GM23338 (cell line): ENCODE results near the gene MED9. TPM values are rescaled to one million over a fixed set of nuclear protein-coding genes. Genes with fewer than 3 reads are reported as not detected.

Source experiments
- ATAC-seq: fragments of 200-7000 bp; cut with Tn5 transposase; 3 replicates; pipeline ENCODE4 v1.9.1; 2020
- DNase-seq: peaks from one replicate; pipeline ENCODE4 v3.0.0-alpha.2; 2015; ENCODE audit warnings: low spot score
- H2AFZ ChIP-seq: fragments of 200-600 bp; sonication (generic); 2 replicates; pipeline ENCODE4 v1.8.0; 2016; ENCODE audit warnings: antibody characterized with exemption, mild to moderate bottlenecking, moderate library complexity
- H3F3A ChIP-seq: fragments of 200-600 bp; sonication (generic); replicated peaks from 2 replicates; pipeline ENCODE4 v1.8.0; 2017; ENCODE audit warnings: antibody characterized with exemption, mixed run types, low read depth
- H3K27ac ChIP-seq: fragments of 200-600 bp; sonication (generic); 2 replicates; pipeline ENCODE4 v1.6.1; 2016; ENCODE audit warnings: low read depth
- H3K27me3 ChIP-seq: fragments of 200-600 bp; sonication (generic); 2 replicates; pipeline ENCODE4 v1.8.0; 2016; ENCODE audit warnings: mild to moderate bottlenecking, mixed run types, moderate library complexity; ENCODE audit not compliant: insufficient read depth
- H3K36me3 ChIP-seq: fragments of 200-600 bp; sonication (generic); 2 replicates; pipeline ENCODE4 v1.8.0; 2016; ENCODE audit warnings: mild to moderate bottlenecking; ENCODE audit not compliant: insufficient read depth
- H3K4me1 ChIP-seq: fragments of 200-600 bp; sonication (generic); 2 replicates; pipeline ENCODE4 v1.8.0; 2016; ENCODE audit warnings: mild to moderate bottlenecking, moderate library complexity; ENCODE audit not compliant: insufficient read depth
- H3K4me2 ChIP-seq: fragments of 200-600 bp; sonication (generic); 2 replicates; pipeline ENCODE4 v1.7.1; 2017; ENCODE audit warnings: mixed run types
- H3K4me3 ChIP-seq: fragments of 200-600 bp; sonication (generic); 2 replicates; pipeline ENCODE4 v1.6.1; 2016; ENCODE audit warnings: mixed run types
- H3K79me2 ChIP-seq: fragments of 200-600 bp; sonication (generic); replicated peaks from 2 replicates; pipeline ENCODE4 v1.8.0; 2017; ENCODE audit warnings: mild to moderate bottlenecking; ENCODE audit not compliant: insufficient read depth
- H3K9me2 ChIP-seq: fragments of 200-600 bp; sonication (generic); 2 replicates; pipeline ENCODE4 v1.8.0; 2017; ENCODE audit not compliant: insufficient read depth
- H4K20me1 ChIP-seq: fragments of 200-600 bp; sonication (generic); replicated peaks from 2 replicates; pipeline ENCODE4 v1.8.0; 2017; ENCODE audit warnings: mild to moderate bottlenecking; ENCODE audit not compliant: insufficient read depth
- H3K27ac Mint-ChIP-seq: 2 replicates; pipeline ENCODE4 v1.8.0; 2020; ENCODE audit warnings: inconsistent platforms, mild to moderate bottlenecking, moderate library complexity, mixed read lengths
- H3K27me3 Mint-ChIP-seq: 3 replicates; pipeline ENCODE4 v1.8.0; 2022; ENCODE audit warnings: low read depth, mild to moderate bottlenecking, moderate library complexity, mixed read lengths, inconsistent platforms; ENCODE audit not compliant: insufficient read depth, poor library complexity
- H3K36me3 Mint-ChIP-seq: 3 replicates; pipeline ENCODE4 v1.8.0; 2021; ENCODE audit warnings: low read depth, mild to moderate bottlenecking, inconsistent platforms, moderate library complexity, mixed read lengths
- H3K4me1 Mint-ChIP-seq: 3 replicates; pipeline ENCODE4 v1.8.0; 2020; ENCODE audit warnings: mild to moderate bottlenecking, inconsistent platforms, mixed read lengths
- H3K4me3 Mint-ChIP-seq: 3 replicates; pipeline ENCODE4 v1.8.0; 2021; ENCODE audit warnings: moderate library complexity, mild to moderate bottlenecking, inconsistent platforms, mixed read lengths
- H3K9me3 Mint-ChIP-seq: 3 replicates; pipeline ENCODE4 v1.8.0; 2020; ENCODE audit warnings: moderate library complexity, mild to moderate bottlenecking, inconsistent platforms, mixed read lengths
- CREB1 ChIP-seq: fragments of 250-450 bp; sonication (Bioruptor Pico); IDR thresholded peaks from 2 replicates; pipeline ENCODE4 v1.5.0; 2020; ENCODE audit warnings: low read depth, mild to moderate bottlenecking, moderate library complexity
- CTCF ChIP-seq, 2 experiments: fragments of 200-600 bp in 1 of 2; sonication (generic) in 1 of 2; conservative IDR thresholded peaks; 2 replicates each; pipeline versions ENCODE4 v1.5.1 to v1.6.1; 2016 to 2017; ENCODE audit warnings: antibody characterized with exemption in 2 of 2, low read depth in 2 of 2, mild to moderate bottlenecking in 2 of 2, moderate library complexity in 1 of 2
- ETS1 ChIP-seq: IDR thresholded peaks from 2 replicates; pipeline ENCODE4 v1.6.1; 2016; ENCODE audit warnings: antibody characterized with exemption
- EZH2 ChIP-seq: fragments of 200-600 bp; sonication (generic); IDR thresholded peaks from one replicate; pipeline ENCODE4 v1.8.0; 2017; ENCODE audit warnings: antibody characterized with exemption, mild to moderate bottlenecking, low read depth; ENCODE audit not compliant: unreplicated experiment
- EZH2phosphoT487 ChIP-seq: fragments of 200-600 bp; sonication (generic); IDR thresholded peaks from one replicate; pipeline ENCODE4 v1.8.1; 2018; ENCODE audit warnings: antibody characterized with exemption; ENCODE audit not compliant: unreplicated experiment
- JUNB ChIP-seq: IDR thresholded peaks from one replicate; pipeline ENCODE4 v1.6.1; 2016; ENCODE audit warnings: antibody characterized with exemption; ENCODE audit not compliant: unreplicated experiment
- NANOG ChIP-seq: IDR thresholded peaks from 2 replicates; pipeline ENCODE4 v1.6.1; 2016; ENCODE audit warnings: antibody characterized with exemption, borderline replicate concordance
- REST ChIP-seq: IDR thresholded peaks from one replicate; pipeline ENCODE4 v1.6.1; 2018; ENCODE audit warnings: antibody characterized with exemption; ENCODE audit not compliant: unreplicated experiment
- STAT1 ChIP-seq: IDR thresholded peaks from one replicate; pipeline ENCODE4 v1.6.1; 2016; ENCODE audit warnings: antibody characterized with exemption; ENCODE audit not compliant: unreplicated experiment
- ZNF114 ChIP-seq: fragments of 250-450 bp; sonication (Bioruptor Pico); IDR thresholded peaks from 2 replicates; pipeline ENCODE4 v1.5.0; 2020; ENCODE audit warnings: mild to moderate bottlenecking, moderate library complexity
- ZNF331 ChIP-seq: fragments of 250-450 bp; sonication (Bioruptor Pico); IDR thresholded peaks from 2 replicates; pipeline ENCODE4 v1.5.0; 2020; ENCODE audit warnings: low read depth, mild to moderate bottlenecking, moderate library complexity
- polyA plus RNA-seq: library from polyadenylated mRNA; unstranded; fragments of >200 nt; fragmentation: Nextera tagmentation; extraction: Ambion mirVana; gene quantifications from 2 replicates; pipeline ENCODE4 v1.2.1, GENCODE V29; 2016
- total RNA-seq: library from RNA; depleted of rRNA; stranded (reverse); fragments of >200 nt; shearing (Covaris generic); gene quantifications from 2 replicates; pipeline ENCODE4 v1.2.3, GENCODE V29; 2014

The MED9 gene
- total and polyA plus RNA-seq, 2 experiments from 2014 or later, result 17.3 to 19.9 TPM

- Histone ChIP-seq H3K4me1 (peaks cover 29% of the 10 kb centered on the region), H3K4me3 (peak overlapping the region; percentile 91), H2AFZ (peak overlapping the region; percentile 96), H3K27me3 (peaks cover 25% of the 10 kb centered on the region), H3K27ac (no peak overlapping the region), H3K4me2 (peak overlapping the region; percentile 74), H3K36me3 (no peaks in the 10 kb centered on the region), H3F3A (peaks cover 3% of the 10 kb centered on the region), H4K20me1 (peaks cover 13% of the 10 kb centered on the region; the same call in 1 of the 2 replicates), H3K9me2 (no peaks in the 10 kb centered on the region), H3K79me2 (no peaks in the 10 kb centered on the region)
- no peak for TF ChIP-seq CTCF (conservative IDR thresholded peaks at IDR 0.05; ENCODE audit: low read depth in 2 of 2)
- no peak for TF ChIP-seq JUNB
- Mint-ChIP-seq H3K36me3 (peaks cover 5% of the 10 kb centered on the region; the same call in 2 of the 3 replicates), H3K4me3 (peak overlapping the region; percentile 51), H3K27ac (no peak overlapping the region), H3K4me1 (peaks cover 29% of the 10 kb centered on the region), H3K9me3 (no peaks in the 10 kb centered on the region; the same call in 2 of the 3 replicates), H3K27me3 (peaks cover 35% of the 10 kb centered on the region)
- no peak for DNase-seq
- ATAC-seq, result no peak
Observed at GRCh38 chr17:17497065-17497844, 20.5 kb downstream of the MED9 start.

- no peak for DNase-seq
- no peaks in the 10 kb centered on the region for H3K36me3 ChIP-seq
- no peak overlapping the region for H3K27ac Mint-ChIP-seq
- peaks cover 22% of the 10 kb centered on the region for H3K4me1 ChIP-seq
- no peaks in the 10 kb centered on the region; the same call in 2 of the 3 replicates for H3K36me3 Mint-ChIP-seq
- H2AFZ ChIP-seq, result no peak overlapping the region
- H3K4me1 Mint-ChIP-seq, result peaks cover 24% of the 10 kb centered on the region
- ATAC-seq, result no peak
- H3K27me3 Mint-ChIP-seq, result peaks cover 40% of the 10 kb centered on the region
- H3K9me3 Mint-ChIP-seq, result no peaks in the 10 kb centered on the region; the same call in 2 of the 3 replicates
- peaks cover 3% of the 10 kb centered on the region for H3F3A ChIP-seq
- H3K4me3 ChIP-seq, result no peak overlapping the region
- H3K79me2 ChIP-seq, result no peaks in the 10 kb centered on the region
- no peak overlapping the region; the same call in 2 of the 3 replicates for H3K4me3 Mint-ChIP-seq
- H3K27me3 ChIP-seq, result peaks cover 25% of the 10 kb centered on the region
- no peak overlapping the region for H3K27ac ChIP-seq
- peaks cover 5% of the 10 kb centered on the region; the same call in 1 of the 2 replicates for H4K20me1 ChIP-seq
- H3K9me2 ChIP-seq, result no peaks in the 10 kb centered on the region
- H3K4me2 ChIP-seq, result no peak overlapping the region
- TF ChIP-seq CREB1 (no peak), REST (no peak), JUNB (no peak), ZNF331 (CRISPR knock-in tag) (no peak), ETS1 (no peak), NANOG (no peak), ZNF114 (no peak), EZH2phosphoT487 (no peak), CTCF (conservative IDR thresholded peaks at IDR 0.05; ENCODE audit: low read depth in 2 of 2) (no peak), STAT1 (no peak), EZH2 (no peak)
Observed at GRCh38 chr17:17497845-17498520, 21.2 kb downstream of the MED9 start.
